HepG2 (cell line): ENCODE results near the gene SERPINA3. TPM values are rescaled to one million over a fixed set of nuclear protein-coding genes. Genes with fewer than 3 reads are reported as not detected.

Experiments used
- AHR ChIP-seq: IDR thresholded peaks from 2 replicates; pipeline ENCODE4 v1.6.1; 2018; ENCODE audit warnings: missing genetic modification reagents, missing compliant biosample characterization
- FOSL2 ChIP-seq: sonication (generic); formaldehyde crosslinking; IDR thresholded peaks from 2 replicates; pipeline ENCODE4 v1.4.0; 2020; ENCODE audit warnings: missing genetic modification reagents
- HNF1B ChIP-seq: sonication (generic); formaldehyde crosslinking; IDR thresholded peaks from 2 replicates; pipeline ENCODE4 v1.5.1; 2020; ENCODE audit warnings: mild to moderate bottlenecking, moderate library complexity, missing genetic modification reagents
- IRX3 ChIP-seq: sonication (generic); formaldehyde crosslinking; IDR thresholded peaks from 2 replicates; pipeline ENCODE4 v1.8.1; 2023; ENCODE audit warnings: mild to moderate bottlenecking, low read depth, missing genetic modification reagents, borderline replicate concordance
- RARA ChIP-seq: IDR thresholded peaks from 2 replicates; pipeline ENCODE4 v1.6.1; 2016; ENCODE audit warnings: missing genetic modification reagents, missing compliant biosample characterization
- TCF7L2 ChIP-seq: IDR thresholded peaks from 2 replicates; pipeline ENCODE4 v1.6.1; 2011; ENCODE audit warnings: mild to moderate bottlenecking, low read depth, low read length, moderate library complexity
- ZEB1 ChIP-seq: IDR thresholded peaks from 2 replicates; pipeline ENCODE4 v1.6.1; 2012; ENCODE audit warnings: mild to moderate bottlenecking, low read depth, inconsistent platforms; ENCODE audit not compliant: insufficient replicate concordance
- ZHX2 ChIP-seq, 2 experiments: sonication (generic) in 1 of 2; formaldehyde crosslinking in 1 of 2; IDR thresholded peaks; 2 replicates each; pipeline versions ENCODE4 v1.6.1 to v1.9.0; 2014 to 2022; ENCODE audit warnings: antibody characterized with exemption in 1 of 2, borderline replicate concordance in 1 of 2, inconsistent platforms in 1 of 2, low read depth in 1 of 2, missing genetic modification reagents in 1 of 2
- ZMYM3 ChIP-seq: sonication (generic); formaldehyde crosslinking; IDR thresholded peaks from 2 replicates; pipeline ENCODE4 v1.5.1; 2020; ENCODE audit warnings: mild to moderate bottlenecking, missing genetic modification reagents
- ZNF616 ChIP-seq: sonication (generic); formaldehyde crosslinking; IDR thresholded peaks from 2 replicates; pipeline ENCODE4 v1.5.0; 2020; ENCODE audit warnings: low read depth, mild to moderate bottlenecking, missing genetic modification reagents
- polyA plus RNA-seq, 8 experiments: library from polyadenylated mRNA; depleted of rRNA in 3 of 8; stranded (reverse) in 7 of 8; unstranded in 1 of 8; fragments of >200 nt; fragmentation: Illumina TruSeq in 4 of 8; extraction: Trizol in 4 of 8; gene quantifications; 2 replicates each; pipeline versions ENCODE4 v1.2.1 to v1.2.3, GENCODE V29; 2011 to 2016; ENCODE audit warnings: low read depth in 4 of 8, missing spikeins in 1 of 8, mixed read lengths in 1 of 8; ENCODE audit not compliant: insufficient read depth in 1 of 8
- total RNA-seq, 5 experiments: library from RNA; depleted of rRNA; stranded (reverse); fragments of >200 nt; fragmentation: Illumina TruSeq; extraction: Trizol; gene quantifications; 2 replicates each; pipeline ENCODE4 v1.2.3, GENCODE V29; 2016; ENCODE audit warnings: low read depth in 1 of 5
- TF ChIP-seq, protein P1 (sequence below): sonication (generic); formaldehyde crosslinking; IDR thresholded peaks from 2 replicates; pipeline ENCODE4 v1.9.0; 2022; ENCODE audit warnings: missing genetic modification reagents, mild to moderate bottlenecking, borderline replicate concordance
- TF ChIP-seq, protein P2 (sequence below): sonication (generic); formaldehyde crosslinking; IDR thresholded peaks from 2 replicates; pipeline ENCODE4 v1.5.0; 2020; ENCODE audit warnings: missing genetic modification reagents, mild to moderate bottlenecking, borderline replicate concordance
- TF ChIP-seq, protein P3 (sequence below): sonication (generic); formaldehyde crosslinking; IDR thresholded peaks from 2 replicates; pipeline ENCODE4 v1.4.0; 2020; ENCODE audit warnings: missing genetic modification reagents

Gene SERPINA3
- total and polyA plus RNA-seq, 2 of the 13 experiments (the other 11 are each of a cell fraction or from before 2014, with no cell fraction given), result 825 to 2,200 TPM

GRCh38 chr14:94636744-94637412, 24.7 kb downstream of the SERPINA3 start (continued):
- TF ChIP-seq ZHX2 (IDR thresholded peaks at IDR 0.05; ENCODE audit: low read depth), result no peak
- TF ChIP-seq ZHX2 (CRISPR knock-in tag; IDR thresholded peaks at IDR 0.05; ENCODE audit: borderline replicate concordance), result 0 out of 2 replicates have a peak, but pooled peaks have one; percentile 26
- TF ChIP-seq TCF7L2, result peak; percentile 74
- no peak for TF ChIP-seq AHR (CRISPR knock-in tag)
- peak; percentile 78 for TF ChIP-seq HNF1B (CRISPR knock-in tag)
- TF ChIP-seq, protein P1, sequence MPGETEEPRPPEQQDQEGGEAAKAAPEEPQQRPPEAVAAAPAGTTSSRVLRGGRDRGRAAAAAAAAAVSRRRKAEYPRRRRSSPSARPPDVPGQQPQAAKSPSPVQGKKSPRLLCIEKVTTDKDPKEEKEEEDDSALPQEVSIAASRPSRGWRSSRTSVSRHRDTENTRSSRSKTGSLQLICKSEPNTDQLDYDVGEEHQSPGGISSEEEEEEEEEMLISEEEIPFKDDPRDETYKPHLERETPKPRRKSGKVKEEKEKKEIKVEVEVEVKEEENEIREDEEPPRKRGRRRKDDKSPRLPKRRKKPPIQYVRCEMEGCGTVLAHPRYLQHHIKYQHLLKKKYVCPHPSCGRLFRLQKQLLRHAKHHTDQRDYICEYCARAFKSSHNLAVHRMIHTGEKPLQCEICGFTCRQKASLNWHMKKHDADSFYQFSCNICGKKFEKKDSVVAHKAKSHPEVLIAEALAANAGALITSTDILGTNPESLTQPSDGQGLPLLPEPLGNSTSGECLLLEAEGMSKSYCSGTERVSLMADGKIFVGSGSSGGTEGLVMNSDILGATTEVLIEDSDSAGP (CRISPR knock-in tag), result no peak; the same call in 1 of the 2 replicates
- peak; percentile 96 for TF ChIP-seq RARA
- no peak for TF ChIP-seq ZNF616 (CRISPR knock-in tag)
- TF ChIP-seq ZMYM3 (CRISPR knock-in tag), result peak; percentile 40; the same call in 1 of the 2 replicates
- TF ChIP-seq, protein P2, sequence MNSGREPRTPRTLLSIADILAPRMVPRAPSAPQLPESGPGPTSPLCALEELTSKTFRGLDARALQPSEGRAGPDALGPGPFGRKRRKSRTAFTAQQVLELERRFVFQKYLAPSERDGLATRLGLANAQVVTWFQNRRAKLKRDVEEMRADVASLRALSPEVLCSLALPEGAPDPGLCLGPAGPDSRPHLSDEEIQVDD (CRISPR knock-in tag), result no peak
- TF ChIP-seq, protein P3, sequence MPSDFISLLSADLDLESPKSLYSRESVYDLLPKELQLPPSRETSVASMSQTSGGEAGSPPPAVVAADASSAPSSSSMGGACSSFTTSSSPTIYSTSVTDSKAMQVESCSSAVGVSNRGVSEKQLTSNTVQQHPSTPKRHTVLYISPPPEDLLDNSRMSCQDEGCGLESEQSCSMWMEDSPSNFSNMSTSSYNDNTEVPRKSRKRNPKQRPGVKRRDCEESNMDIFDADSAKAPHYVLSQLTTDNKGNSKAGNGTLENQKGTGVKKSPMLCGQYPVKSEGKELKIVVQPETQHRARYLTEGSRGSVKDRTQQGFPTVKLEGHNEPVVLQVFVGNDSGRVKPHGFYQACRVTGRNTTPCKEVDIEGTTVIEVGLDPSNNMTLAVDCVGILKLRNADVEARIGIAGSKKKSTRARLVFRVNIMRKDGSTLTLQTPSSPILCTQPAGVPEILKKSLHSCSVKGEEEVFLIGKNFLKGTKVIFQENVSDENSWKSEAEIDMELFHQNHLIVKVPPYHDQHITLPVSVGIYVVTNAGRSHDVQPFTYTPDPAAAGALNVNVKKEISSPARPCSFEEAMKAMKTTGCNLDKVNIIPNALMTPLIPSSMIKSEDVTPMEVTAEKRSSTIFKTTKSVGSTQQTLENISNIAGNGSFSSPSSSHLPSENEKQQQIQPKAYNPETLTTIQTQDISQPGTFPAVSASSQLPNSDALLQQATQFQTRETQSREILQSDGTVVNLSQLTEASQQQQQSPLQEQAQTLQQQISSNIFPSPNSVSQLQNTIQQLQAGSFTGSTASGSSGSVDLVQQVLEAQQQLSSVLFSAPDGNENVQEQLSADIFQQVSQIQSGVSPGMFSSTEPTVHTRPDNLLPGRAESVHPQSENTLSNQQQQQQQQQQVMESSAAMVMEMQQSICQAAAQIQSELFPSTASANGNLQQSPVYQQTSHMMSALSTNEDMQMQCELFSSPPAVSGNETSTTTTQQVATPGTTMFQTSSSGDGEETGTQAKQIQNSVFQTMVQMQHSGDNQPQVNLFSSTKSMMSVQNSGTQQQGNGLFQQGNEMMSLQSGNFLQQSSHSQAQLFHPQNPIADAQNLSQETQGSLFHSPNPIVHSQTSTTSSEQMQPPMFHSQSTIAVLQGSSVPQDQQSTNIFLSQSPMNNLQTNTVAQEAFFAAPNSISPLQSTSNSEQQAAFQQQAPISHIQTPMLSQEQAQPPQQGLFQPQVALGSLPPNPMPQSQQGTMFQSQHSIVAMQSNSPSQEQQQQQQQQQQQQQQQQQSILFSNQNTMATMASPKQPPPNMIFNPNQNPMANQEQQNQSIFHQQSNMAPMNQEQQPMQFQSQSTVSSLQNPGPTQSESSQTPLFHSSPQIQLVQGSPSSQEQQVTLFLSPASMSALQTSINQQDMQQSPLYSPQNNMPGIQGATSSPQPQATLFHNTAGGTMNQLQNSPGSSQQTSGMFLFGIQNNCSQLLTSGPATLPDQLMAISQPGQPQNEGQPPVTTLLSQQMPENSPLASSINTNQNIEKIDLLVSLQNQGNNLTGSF (CRISPR knock-in tag), result no peak
- no peak for TF ChIP-seq IRX3 (CRISPR knock-in tag)
- peak; percentile 61 for TF ChIP-seq ZEB1
- peak; percentile 77 for TF ChIP-seq FOSL2 (CRISPR knock-in tag)
